ENCODE data around the gene FAM200B. TPM values are rescaled to one million over a fixed set of nuclear protein-coding genes. Genes with fewer than 3 reads are reported as not detected.

Gene FAM200B
- total RNA-seq, 1 donor from 2014 or later = 58.3 TPM

DNA sequence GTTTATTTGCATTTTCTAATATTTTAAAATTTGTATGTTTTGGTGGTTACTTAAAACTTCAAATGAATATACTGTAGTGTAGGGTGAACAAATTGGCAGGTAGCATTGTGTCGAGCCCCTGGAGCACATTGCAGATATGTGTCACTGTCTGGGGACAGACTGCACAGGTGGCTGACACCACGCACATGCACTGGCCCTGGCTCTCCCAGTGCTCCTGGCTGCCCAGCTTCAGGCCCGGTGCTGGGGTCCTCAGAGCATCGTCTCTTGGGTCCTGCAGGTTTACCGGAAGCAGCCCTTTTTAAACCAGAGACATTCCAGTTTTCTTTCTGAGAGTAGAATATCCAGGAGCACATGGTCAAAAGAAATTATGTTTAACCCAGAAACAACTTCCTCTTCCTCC lies 36.8 kb downstream of the FAM200B start:
- H3K4me3 Mint-ChIP-seq = no peak overlapping the region
- no peaks in the 10 kb centered on the region for H3K9me3 ChIP-seq (ENCODE audit: low read depth)
- H3K4me3 ChIP-seq = no peak overlapping the region
- no peak overlapping the region for H3K27ac Mint-ChIP-seq
- no peaks in the 10 kb centered on the region for H3K27me3 ChIP-seq
- no peak overlapping the region for H3K27ac ChIP-seq
- H3K9me3 Mint-ChIP-seq = no peaks in the 10 kb centered on the region
- no peak overlapping the region for H3K9ac ChIP-seq
- H3K4me2 ChIP-seq = no peak overlapping the region
- no peaks in the 10 kb centered on the region for H3F3A ChIP-seq (ENCODE audit: low read depth)
- H3K4me1 Mint-ChIP-seq = no peaks in the 10 kb centered on the region
- H4K20me1 ChIP-seq (ENCODE audit: low read depth) = no peaks in the 10 kb centered on the region
- no peak overlapping the region for H2AFZ ChIP-seq (replicated peaks)
- no peak for TF ChIP-seq EZH2 (IDR thresholded peaks at IDR 0.05)
- no peak for DNase-seq (ENCODE audit: low spot score)
- no peaks in the 10 kb centered on the region for H3K79me2 ChIP-seq (ENCODE audit: low read depth)
- H3K4me1 ChIP-seq = no peaks in the 10 kb centered on the region
- no peaks in the 10 kb centered on the region for H3K36me3 ChIP-seq
- no peaks in the 10 kb centered on the region for H3K27me3 Mint-ChIP-seq (ENCODE audit: insufficient read depth, low read depth)
- H3K36me3 Mint-ChIP-seq = no peaks in the 10 kb centered on the region

DNA sequence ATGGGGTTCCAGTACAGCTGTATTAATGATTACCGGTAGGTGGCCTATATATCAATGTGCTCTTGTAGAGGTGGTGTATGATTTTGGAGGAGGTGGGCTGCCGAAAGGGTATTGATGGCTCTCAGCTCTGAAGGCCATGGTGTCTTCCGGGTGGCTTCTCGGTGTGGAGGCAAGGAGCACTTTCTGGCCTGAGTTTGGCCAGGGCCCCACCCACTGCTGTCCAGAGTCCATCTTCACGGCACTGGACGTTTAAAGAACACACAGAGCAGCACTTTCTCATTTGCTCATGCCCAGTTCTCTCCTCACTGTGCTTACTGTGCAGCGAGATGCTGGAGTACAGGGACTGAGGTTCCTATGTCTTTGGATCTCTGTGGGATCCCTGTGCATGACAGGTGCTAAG lies 37.3 kb downstream of the FAM200B start:
- Mint-ChIP-seq H3K27me3 (ENCODE audit: insufficient read depth, low read depth) (no peaks in the 10 kb centered on the region), H3K27ac (no peak overlapping the region), H3K4me3 (no peak overlapping the region), H3K9me3 (no peaks in the 10 kb centered on the region), H3K4me1 (no peaks in the 10 kb centered on the region), H3K36me3 (no peaks in the 10 kb centered on the region)
- no peaks in the 10 kb centered on the region for H3K36me3 ChIP-seq
- TF ChIP-seq, protein P1, sequence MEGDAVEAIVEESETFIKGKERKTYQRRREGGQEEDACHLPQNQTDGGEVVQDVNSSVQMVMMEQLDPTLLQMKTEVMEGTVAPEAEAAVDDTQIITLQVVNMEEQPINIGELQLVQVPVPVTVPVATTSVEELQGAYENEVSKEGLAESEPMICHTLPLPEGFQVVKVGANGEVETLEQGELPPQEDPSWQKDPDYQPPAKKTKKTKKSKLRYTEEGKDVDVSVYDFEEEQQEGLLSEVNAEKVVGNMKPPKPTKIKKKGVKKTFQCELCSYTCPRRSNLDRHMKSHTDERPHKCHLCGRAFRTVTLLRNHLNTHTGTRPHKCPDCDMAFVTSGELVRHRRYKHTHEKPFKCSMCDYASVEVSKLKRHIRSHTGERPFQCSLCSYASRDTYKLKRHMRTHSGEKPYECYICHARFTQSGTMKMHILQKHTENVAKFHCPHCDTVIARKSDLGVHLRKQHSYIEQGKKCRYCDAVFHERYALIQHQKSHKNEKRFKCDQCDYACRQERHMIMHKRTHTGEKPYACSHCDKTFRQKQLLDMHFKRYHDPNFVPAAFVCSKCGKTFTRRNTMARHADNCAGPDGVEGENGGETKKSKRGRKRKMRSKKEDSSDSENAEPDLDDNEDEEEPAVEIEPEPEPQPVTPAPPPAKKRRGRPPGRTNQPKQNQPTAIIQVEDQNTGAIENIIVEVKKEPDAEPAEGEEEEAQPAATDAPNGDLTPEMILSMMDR (IDR thresholded peaks at IDR 0.05) = no peak
- TF ChIP-seq EZH2phosphoT487 (IDR thresholded peaks at IDR 0.05) (no peak), EZH2 (IDR thresholded peaks at IDR 0.05) (no peak)
- H2AFZ ChIP-seq (replicated peaks) = no peak overlapping the region
- no peaks in the 10 kb centered on the region for H3K4me1 ChIP-seq
- no peak overlapping the region for H3K4me2 ChIP-seq
- no peak for DNase-seq (ENCODE audit: low spot score)
- no peaks in the 10 kb centered on the region for H3F3A ChIP-seq (ENCODE audit: low read depth)
- H3K9ac ChIP-seq = no peak overlapping the region
- H3K4me3 ChIP-seq = no peak overlapping the region
- H3K79me2 ChIP-seq (ENCODE audit: low read depth) = no peaks in the 10 kb centered on the region
- no peaks in the 10 kb centered on the region for H3K9me3 ChIP-seq (ENCODE audit: low read depth)
- H3K27ac ChIP-seq = no peak overlapping the region
- no peaks in the 10 kb centered on the region for H4K20me1 ChIP-seq (ENCODE audit: low read depth)
- H3K27me3 ChIP-seq = no peaks in the 10 kb centered on the region

DNA sequence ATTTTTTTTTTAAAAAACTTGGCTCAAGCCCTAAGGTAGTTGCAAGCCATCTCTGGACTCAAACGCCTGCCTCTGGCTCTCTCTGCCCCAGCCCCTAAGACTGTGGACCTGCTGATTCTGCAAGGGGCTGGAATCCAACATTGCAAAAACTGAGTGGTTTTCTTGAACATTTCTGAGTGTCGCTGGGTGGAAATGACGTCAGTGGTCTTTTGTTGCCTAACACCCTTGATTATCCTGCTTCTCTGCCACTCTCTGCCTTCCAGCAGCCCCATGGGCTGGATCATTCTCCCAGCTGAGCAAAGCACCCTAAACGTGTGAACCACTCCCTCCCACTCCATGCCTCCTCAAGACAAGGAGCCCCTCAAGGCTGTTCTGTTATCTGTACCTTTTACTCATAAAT lies 37.9 kb downstream of the FAM200B start:
- Histone ChIP-seq H3F3A (ENCODE audit: low read depth) (no peaks in the 10 kb centered on the region), H3K4me3 (no peak overlapping the region), H3K4me1 (no peaks in the 10 kb centered on the region), H4K20me1 (ENCODE audit: low read depth) (no peaks in the 10 kb centered on the region), H2AFZ (replicated peaks) (no peak overlapping the region), H3K4me2 (no peak overlapping the region), H3K9ac (no peak overlapping the region), H3K9me3 (ENCODE audit: low read depth) (no peaks in the 10 kb centered on the region), H3K27me3 (no peaks in the 10 kb centered on the region), H3K79me2 (ENCODE audit: low read depth) (no peaks in the 10 kb centered on the region), H3K27ac (no peak overlapping the region), H3K36me3 (no peaks in the 10 kb centered on the region)
- H3K4me1 Mint-ChIP-seq = no peaks in the 10 kb centered on the region
- no peak for DNase-seq (ENCODE audit: low spot score)
- no peak overlapping the region for H3K4me3 Mint-ChIP-seq
- H3K9me3 Mint-ChIP-seq = no peaks in the 10 kb centered on the region
- no peaks in the 10 kb centered on the region for H3K27me3 Mint-ChIP-seq (ENCODE audit: insufficient read depth, low read depth)
- H3K36me3 Mint-ChIP-seq = no peaks in the 10 kb centered on the region
- TF ChIP-seq EZH2phosphoT487 (IDR thresholded peaks at IDR 0.05) (no peak), EZH2 (IDR thresholded peaks at IDR 0.05) (no peak)
- TF ChIP-seq, protein P1 (IDR thresholded peaks at IDR 0.05) = no peak
- H3K27ac Mint-ChIP-seq = peak overlapping the region; percentile 81

DNA sequence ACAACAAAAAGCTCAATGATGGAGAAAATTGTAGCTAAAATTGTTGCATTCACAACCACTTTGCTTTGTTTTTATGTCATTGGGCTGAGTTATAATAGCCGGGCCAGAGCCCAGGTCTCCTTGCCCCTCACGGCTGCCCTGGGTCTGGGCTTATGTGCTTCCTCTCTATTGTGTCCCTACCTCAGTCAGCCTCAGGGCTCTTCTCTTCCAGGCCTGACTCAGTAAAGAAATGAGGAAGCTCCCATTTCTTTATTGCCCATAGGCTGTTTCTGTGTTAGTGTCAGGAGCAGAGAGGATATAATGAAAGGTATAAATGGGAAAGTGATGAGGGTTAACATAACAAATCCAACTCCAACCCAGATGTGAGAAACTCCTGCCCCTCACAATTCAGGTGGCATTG lies 39.2 kb downstream of the FAM200B start:
- H3K27me3 Mint-ChIP-seq (ENCODE audit: insufficient read depth, low read depth) = no peaks in the 10 kb centered on the region
- no peak overlapping the region for H3K4me2 ChIP-seq

More for the DNA sequence above, 39.2 kb downstream of the FAM200B start:
- H3K4me1 Mint-ChIP-seq = no peaks in the 10 kb centered on the region
- Histone ChIP-seq H3K4me1 (no peaks in the 10 kb centered on the region), H3K4me3 (no peak overlapping the region), H3K9ac (no peak overlapping the region), H3K9me3 (ENCODE audit: low read depth) (no peaks in the 10 kb centered on the region), H2AFZ (replicated peaks) (no peak overlapping the region), H3K27me3 (no peaks in the 10 kb centered on the region), H3K79me2 (ENCODE audit: low read depth) (no peaks in the 10 kb centered on the region), H3K27ac (no peak overlapping the region), H4K20me1 (ENCODE audit: low read depth) (no peaks in the 10 kb centered on the region), H3F3A (ENCODE audit: low read depth) (no peaks in the 10 kb centered on the region), H3K36me3 (no peaks in the 10 kb centered on the region)
- H3K4me3 Mint-ChIP-seq = no peak overlapping the region
- H3K9me3 Mint-ChIP-seq = no peaks in the 10 kb centered on the region
- no peaks in the 10 kb centered on the region for H3K36me3 Mint-ChIP-seq
- TF ChIP-seq EZH2phosphoT487 (IDR thresholded peaks at IDR 0.05) = no peak
- no peak for TF ChIP-seq EZH2 (IDR thresholded peaks at IDR 0.05)
- TF ChIP-seq, protein P1 (IDR thresholded peaks at IDR 0.05) = no peak
- H3K27ac Mint-ChIP-seq = no peak overlapping the region
- DNase-seq (ENCODE audit: low spot score) = no peak

Measured in neural progenitor cell (in vitro differentiated cells).